A673 (cell line): ENCODE data around the gene POLE2. TPM values are rescaled to one million over a fixed set of nuclear protein-coding genes. Genes with fewer than 3 reads are reported as not detected.
"Not testable (repeated sequence)": the region's sequence is repeated elsewhere in the genome, so short reads cannot be mapped to it uniquely, and the experiment has no call there.

Experiments
- BruUV-seq: library from RNA; stranded (reverse); fragments of 400-500 nt; replicated peaks from 2 replicates; lab custom pipeline; 2021; lab: Mats Ljungman, UMichigan
- CTCF ChIA-PET: fragments of 300-600 bp; sonication (Branson Sonifier 250); formaldehyde crosslinking; loops from one replicate; lab custom pipeline; 2022; ENCODE audit warnings: antibody characterized with exemption; lab: Charles Lee
- POLR2A ChIA-PET: fragments of 300-600 bp; sonication (Branson Sonifier 250); formaldehyde crosslinking; loops from one replicate; lab custom pipeline; 2022; ENCODE audit warnings: antibody characterized with exemption; ENCODE audit not compliant: low non-redundant PET; lab: Charles Lee
- DNase-seq: peaks from one replicate; pipeline ENCODE4 v3.0.0-alpha.2; 2015; ENCODE audit warnings: low spot score
- H3K27ac ChIP-seq: fragments of 200-600 bp; sonication (generic); 2 replicates; pipeline ENCODE4 v1.5.1; 2016; ENCODE audit warnings: mixed run types, low read depth, mild to moderate bottlenecking, mixed read lengths, antibody characterized with exemption, low read length; ENCODE audit not compliant: poor library complexity, severe bottlenecking
- H3K27me3 ChIP-seq: fragments of 200-600 bp; sonication (generic); replicated peaks from 2 replicates; pipeline ENCODE4 v1.6.1; 2017; ENCODE audit warnings: mixed run types, low read depth, mild to moderate bottlenecking, mixed read lengths, antibody characterized with exemption, low read length; ENCODE audit not compliant: insufficient read depth, poor library complexity
- H3K36me3 ChIP-seq: fragments of 200-600 bp; sonication (generic); 2 replicates; pipeline ENCODE4 v1.6.1; 2016; ENCODE audit warnings: mixed run types, mild to moderate bottlenecking, mixed read lengths, antibody characterized with exemption, low read length; ENCODE audit not compliant: insufficient read depth, poor library complexity, severe bottlenecking
- H3K4me1 ChIP-seq: fragments of 200-600 bp; sonication (generic); 2 replicates; pipeline ENCODE4 v1.6.1; 2017; ENCODE audit warnings: mixed run types, mild to moderate bottlenecking, mixed read lengths, antibody characterized with exemption, low read length; ENCODE audit not compliant: insufficient read depth, poor library complexity, severe bottlenecking
- H3K4me3 ChIP-seq: fragments of 200-600 bp; sonication (generic); 2 replicates; pipeline ENCODE4 v1.5.1; 2016; ENCODE audit warnings: low read depth, mixed run types, mild to moderate bottlenecking, mixed read lengths, low read length; ENCODE audit not compliant: poor library complexity, severe bottlenecking
- H3K9me3 ChIP-seq: fragments of 200-600 bp; sonication (generic); 2 replicates; pipeline ENCODE4 v1.6.1; 2016; ENCODE audit warnings: mixed run types, low read depth, mild to moderate bottlenecking, mixed read lengths, antibody characterized with exemption, low read length; ENCODE audit not compliant: poor library complexity, severe bottlenecking
- CTCF ChIP-seq: fragments of 300-800, 200-600 bp; sonication (generic); conservative IDR thresholded peaks from 2 replicates; pipeline ENCODE4 v1.5.1; 2017; ENCODE audit warnings: low read depth, mild to moderate bottlenecking, antibody characterized with exemption, low read length, moderate library complexity, mixed read lengths
- EZH2 ChIP-seq: fragments of 200-600 bp; sonication (generic); IDR thresholded peaks from 2 replicates; pipeline ENCODE4 v1.6.1; 2017; ENCODE audit warnings: borderline replicate concordance, low read depth, mild to moderate bottlenecking, mixed read lengths, antibody characterized with exemption, low read length; ENCODE audit not compliant: poor library complexity, severe bottlenecking
- intact Hi-C: fragments of 100-400 bp; cut with micrococcal nuclease; formaldehyde crosslinking; loops from one replicate; pipeline ENCODE4 v1.10.0; 2022; ENCODE audit not compliant: unreplicated experiment
- total RNA-seq: library from RNA; stranded (reverse); gene quantifications from 2 replicates; pipeline ENCODE4 v1.2.3, GENCODE V29; 2021

The POLE2 gene
- total RNA-seq, 1 experiment from 2014 or later: 42.1 TPM

GRCh38 chr14:49704471-49704870, 16.5 kb upstream of the POLE2 start:
- POLR2A ChIA-PET: interaction anchor here (0.6 kb wide), 1 partner anchor 122 kb away, joined by 5 read pairs; no protein-coding TSS in a partner anchor
- BruUV-seq, CTCF ChIA-PET: not testable (repeated sequence)

GRCh38 chr14:49703965-49704364, 16.0 kb upstream of the POLE2 start:
- H3K27me3 ChIP-seq: no peaks in the 10 kb centered on the region
- TF ChIP-seq CTCF: no peak
- no peak for TF ChIP-seq EZH2
- ChIA-PET CTCF (no interaction called here), POLR2A (interaction anchor here (0.6 kb wide), 2 partner anchors 72 to 123 kb away, joined by 4 to 5 read pairs; no protein-coding TSS in a partner anchor)
- no peaks in the 10 kb centered on the region for H3K9me3 ChIP-seq
- H3K36me3 ChIP-seq: no peaks in the 10 kb centered on the region
- no peak overlapping the region for H3K4me3 ChIP-seq
- no peaks in the 10 kb centered on the region for H3K4me1 ChIP-seq
- no peak for DNase-seq
- intact Hi-C loops: no loop called here
- BruUV-seq: no TSS peak
- no peak overlapping the region for H3K27ac ChIP-seq

More at GRCh38 chr14:49704471-49704870, 16.5 kb upstream of the POLE2 start:
- H3K4me3 ChIP-seq, H3K36me3 ChIP-seq, H3K27ac ChIP-seq, H3K9me3 ChIP-seq, H3K4me1 ChIP-seq, H3K27me3 ChIP-seq, DNase-seq, intact Hi-C loops: not testable (repeated sequence)

DNA sequence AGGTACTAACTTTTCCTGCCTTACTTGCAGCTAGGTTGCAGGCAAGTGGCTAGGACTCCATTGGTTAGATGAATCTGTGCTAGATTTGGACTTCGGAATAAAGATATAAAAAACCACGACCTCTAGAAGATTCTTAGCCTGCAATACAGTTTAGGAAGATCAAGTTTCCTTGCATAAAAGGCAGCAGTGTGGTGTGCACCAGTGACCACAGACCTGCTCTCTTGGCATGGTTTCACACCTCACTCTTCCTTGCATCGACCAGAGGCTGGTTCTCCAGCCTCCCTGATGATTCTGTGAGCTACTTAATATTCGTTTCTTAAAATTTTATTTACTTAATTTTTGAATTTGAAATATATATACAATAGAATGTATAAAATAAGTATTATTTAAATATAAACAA, 14.7 kb upstream of the POLE2 start:
- TF ChIP-seq CTCF: no peak
- TF ChIP-seq EZH2: no peak
- DNase-seq: no peak
- Histone ChIP-seq H3K4me1 (no peaks in the 10 kb centered on the region), H3K9me3 (no peaks in the 10 kb centered on the region), H3K27me3 (no peaks in the 10 kb centered on the region), H3K36me3 (no peaks in the 10 kb centered on the region), H3K4me3 (no peak overlapping the region), H3K27ac (no peak overlapping the region)
- intact Hi-C loops: no loop called here
- CTCF ChIA-PET: interaction anchor here (0.7 kb wide), 1 partner anchor 241 kb away, joined by 3 read pairs; no protein-coding TSS in a partner anchor
- POLR2A ChIA-PET: interaction anchor here (0.7 kb wide), 1 partner anchor 70 kb away, joined by 3 read pairs; no protein-coding TSS in a partner anchor
- no TSS peak for BruUV-seq

DNA sequence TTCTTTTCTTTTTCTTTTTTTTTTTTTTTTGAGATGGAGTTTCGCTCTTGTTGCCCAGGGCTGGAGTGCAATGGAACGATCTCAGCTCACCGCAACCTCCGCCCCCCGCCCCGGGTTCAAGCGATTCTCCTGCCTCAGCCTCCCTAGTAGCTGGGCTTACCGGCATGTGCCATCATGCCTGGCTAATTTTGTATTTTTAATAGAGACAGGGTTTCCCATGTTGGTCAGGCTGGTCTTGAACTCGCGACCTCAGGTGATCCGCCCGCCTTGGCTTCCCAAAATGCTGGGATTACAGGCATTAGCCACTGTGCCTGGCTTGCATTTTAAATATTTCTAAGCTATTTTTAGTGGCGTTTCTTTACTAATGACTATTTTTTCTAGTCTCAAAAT, 5.7 kb upstream of the POLE2 start:
- not testable (repeated sequence) for H3K36me3 ChIP-seq, H3K4me1 ChIP-seq, H3K9me3 ChIP-seq, DNase-seq, H3K27ac ChIP-seq, H3K27me3 ChIP-seq, BruUV-seq
- ChIA-PET CTCF (interaction anchor here (0.6 kb wide), 1 partner anchor 19 kb away, joined by 6 read pairs; no protein-coding TSS in a partner anchor), POLR2A (interaction anchor here (0.7 kb wide), 1 partner anchor 714 kb away, joined by 3 read pairs; no protein-coding TSS in a partner anchor)
- intact Hi-C loops: loop anchor here (2.0 kb wide), 1 partner anchor 75 kb away; the partner anchor contains the start of gene KLHDC2
- H3K4me3 ChIP-seq: peak overlapping the region; percentile 62
